Head of caudate nucleus (tissue), 42 donors: ENCODE measurements around the gene SH3BP4.

Source experiments
- DNase-seq, 42 donors: peaks; one replicate each; pipeline versions ENCODE4 v3.0.0 to v3.0.0-alpha.2; 2020 to 2021; ENCODE audit warnings: mixed read lengths in 7 of 42
- intact Hi-C: fragments of 100-400 bp; cut with DNase I; formaldehyde crosslinking; loops from one replicate; pipeline ENCODE4 v1.15.0; 2022

Gene SH3BP4

GRCh38 chr2:234991290-234991689, 39.5 kb downstream of the SH3BP4 start:
- intact Hi-C loops = no loop called here
- no peak for DNase-seq

- intact Hi-C loops = no loop called here
Measured at GRCh38 chr2:234991793-234992192, 40.0 kb downstream of the SH3BP4 start.

GRCh38 chr2:234992196-234992595, 40.4 kb downstream of the SH3BP4 start:
- DNase-seq = no peak

More at GRCh38 chr2:234991793-234992192, 40.0 kb downstream of the SH3BP4 start:
- no peak for DNase-seq

GRCh38 chr2:234992624-234993349, 41.0 kb downstream of the SH3BP4 start:
- intact Hi-C loops = no loop called here
- DNase-seq = no peak

More at GRCh38 chr2:234992196-234992595, 40.4 kb downstream of the SH3BP4 start:
- intact Hi-C loops = no loop called here

- DNase-seq = no peak
- intact Hi-C loops = no loop called here
Measured at GRCh38 chr2:234993541-234993981, 41.7 kb downstream of the SH3BP4 start.

- peak in 9 of 42 donors; percentile 36 to 65 (median 47) for DNase-seq
- intact Hi-C loops = no loop called here
Measured at GRCh38 chr2:234994438-234995321, 42.9 kb downstream of the SH3BP4 start.

GRCh38 chr2:234995332-234996068, 43.7 kb downstream of the SH3BP4 start:
- peak in 20 of 42 donors; percentile 26 to 64 (median 44) for DNase-seq
- intact Hi-C loops = no loop called here

- DNase-seq = no peak
- intact Hi-C loops = no loop called here
Measured at GRCh38 chr2:234996069-234996940, 44.5 kb downstream of the SH3BP4 start.

- DNase-seq = no peak
- intact Hi-C loops = no loop called here
Measured at GRCh38 chr2:234996941-234997270, 45.1 kb downstream of the SH3BP4 start.

- intact Hi-C loops = no loop called here
- DNase-seq = no peak
Measured at GRCh38 chr2:234997389-234997788, 45.6 kb downstream of the SH3BP4 start.

GRCh38 chr2:234998404-234999211, 46.8 kb downstream of the SH3BP4 start:
- DNase-seq = no peak
- intact Hi-C loops = no loop called here

GRCh38 chr2:234999740-235000425, 48.1 kb downstream of the SH3BP4 start:
- intact Hi-C loops = no loop called here
- no peak for DNase-seq

- intact Hi-C loops = no loop called here
- DNase-seq = no peak
Measured at GRCh38 chr2:235000426-235001236, 48.8 kb downstream of the SH3BP4 start.

- intact Hi-C loops = no loop called here
- DNase-seq = no peak
Measured at GRCh38 chr2:235001237-235002133, 49.7 kb downstream of the SH3BP4 start.
